H1 (cell line): ENCODE data around the gene GSTT2. TPM values are rescaled to one million over a fixed set of nuclear protein-coding genes. Genes with fewer than 3 reads are reported as not detected.

Experiments used
- CTCF ChIP-seq, 3 experiments: IDR thresholded peaks; 1 replicate in 2 of 3; 2 replicates in 1 of 3; pipeline versions ENCODE4 v1.5.1 to v1.6.1; 2011; ENCODE audit warnings: low read length in 3 of 3, mild to moderate bottlenecking in 3 of 3, inconsistent platforms in 2 of 3, low read depth in 1 of 3, moderate library complexity in 1 of 3; ENCODE audit not compliant: insufficient read depth in 1 of 3; ENCODE audit errors: control extremely low read depth in 1 of 3
- polyA plus RNA-seq, 7 experiments: library from polyadenylated mRNA; depleted of rRNA in 3 of 7; stranded (reverse) in 5 of 7; unstranded in 2 of 7; fragments of >200 nt in 5 of 7; fragments of 200-250 nt in 2 of 7; gene quantifications; 1 replicate in 5 of 7; 2 replicates in 1 of 7; 4 replicates in 1 of 7; pipeline versions ENCODE4 v1.2.1 to v1.2.3, GENCODE V29; 2011 to 2013; ENCODE audit warnings: missing spikeins in 2 of 7, mixed read lengths in 2 of 7
- total RNA-seq: library from RNA; stranded (reverse); fragmentation: NEBNext Ultra II Directional; extraction: Animal tissue kit (Norgen Biotek cat#: 25700); gene quantifications from 2 replicates; pipeline ENCODE4 v1.2.1, GENCODE V29; 2021

GSTT2 gene
- total and polyA plus RNA-seq, 2 of the 8 experiments (the other 6 are each of a cell fraction or from before 2014, with no cell fraction given), result 1.1 to 1.5 TPM

- TF ChIP-seq CTCF (IDR thresholded peaks at IDR 0.05; ENCODE audit: control extremely low read depth in 1 of 3, insufficient read depth in 1 of 3, low read depth in 1 of 3, low read length in 3 of 3), result no peak
Measured at GRCh38 chr22:24026056-24026455, 46.1 kb downstream of the GSTT2 start (continued).
